Activated CD4-positive, alpha-beta T cell treated with anti-CD3 and anti-CD28 coated beads for 48 hours (primary cell): Measurements from ENCODE around the gene EFNA5.

Experiments used
- DNase-seq: peaks from one replicate; pipeline ENCODE4 v3.0.0-alpha.2; 2020

The EFNA5 gene

GRCh38 chr5:107670932-107671741 is at the start of gene EFNA5:
Gene EFNA5, minus strand, starts transcription at chr5:107670937.
- peak; percentile 44 for DNase-seq

GRCh38 chr5:107719034-107719606 is 48.4 kb upstream of the EFNA5 start:
- no peak for DNase-seq

DNA sequence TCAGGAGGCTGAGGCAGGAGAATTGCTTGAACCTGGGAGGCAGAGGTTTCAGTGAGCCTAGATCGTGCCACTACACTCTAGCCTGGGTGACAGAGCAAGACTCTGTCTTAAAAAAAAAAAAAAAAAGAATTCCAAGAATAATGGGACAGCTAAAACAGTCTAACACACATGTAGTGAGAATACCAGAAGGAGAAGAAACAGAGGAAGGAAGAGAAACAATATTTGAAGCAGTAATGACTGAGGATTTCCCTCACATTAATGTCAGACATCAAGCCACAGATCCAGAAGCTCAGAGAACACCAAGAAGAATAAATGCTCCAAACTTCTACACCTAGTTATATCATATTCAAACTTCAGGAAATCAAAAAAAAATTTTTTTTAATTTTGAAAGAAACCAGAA is 47.1 kb upstream of the EFNA5 start:
- no peak for DNase-seq

DNA sequence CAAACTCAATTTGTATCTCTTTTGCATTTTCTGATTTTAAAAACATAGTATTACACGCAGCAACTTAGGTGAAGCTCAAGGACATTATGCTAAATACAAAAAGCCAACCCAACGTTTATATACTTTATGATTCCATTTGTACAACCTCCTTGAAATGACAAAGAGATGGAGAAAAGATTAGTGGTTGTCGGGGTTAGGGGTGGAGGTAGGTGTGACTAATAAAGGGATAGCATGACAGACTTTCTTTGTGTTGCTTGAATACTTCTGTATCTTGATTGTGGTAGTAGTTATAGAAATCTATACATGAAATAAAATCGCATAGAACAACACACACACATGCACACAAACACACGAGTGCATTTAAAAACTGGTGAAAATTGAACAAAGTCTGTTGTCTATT is 42.5 kb upstream of the EFNA5 start:
- DNase-seq = no peak

DNA sequence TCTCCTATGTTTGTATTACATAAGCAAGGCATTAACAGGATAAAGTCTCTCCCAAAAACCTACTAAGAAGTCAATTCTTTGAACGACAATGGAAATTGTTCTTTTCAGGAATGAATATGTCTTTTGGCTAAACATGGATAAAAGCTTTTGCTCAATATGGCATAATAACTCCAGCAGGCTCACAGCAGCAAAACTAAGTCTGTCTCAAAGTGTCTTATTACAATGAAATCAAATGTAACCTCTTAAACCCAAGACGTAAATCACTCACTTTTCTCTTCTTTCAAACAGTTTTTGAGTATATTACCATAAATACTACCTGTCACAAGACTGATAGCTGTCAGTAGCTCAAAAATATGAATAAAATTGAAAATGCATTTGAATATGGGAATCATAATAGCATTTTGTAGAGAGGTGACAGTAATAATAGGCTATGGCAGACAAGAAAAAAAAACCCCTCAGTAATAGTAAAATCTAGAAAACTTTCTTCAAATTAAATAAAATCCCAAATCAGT is 41.7 kb upstream of the EFNA5 start:
- no peak for DNase-seq

DNA sequence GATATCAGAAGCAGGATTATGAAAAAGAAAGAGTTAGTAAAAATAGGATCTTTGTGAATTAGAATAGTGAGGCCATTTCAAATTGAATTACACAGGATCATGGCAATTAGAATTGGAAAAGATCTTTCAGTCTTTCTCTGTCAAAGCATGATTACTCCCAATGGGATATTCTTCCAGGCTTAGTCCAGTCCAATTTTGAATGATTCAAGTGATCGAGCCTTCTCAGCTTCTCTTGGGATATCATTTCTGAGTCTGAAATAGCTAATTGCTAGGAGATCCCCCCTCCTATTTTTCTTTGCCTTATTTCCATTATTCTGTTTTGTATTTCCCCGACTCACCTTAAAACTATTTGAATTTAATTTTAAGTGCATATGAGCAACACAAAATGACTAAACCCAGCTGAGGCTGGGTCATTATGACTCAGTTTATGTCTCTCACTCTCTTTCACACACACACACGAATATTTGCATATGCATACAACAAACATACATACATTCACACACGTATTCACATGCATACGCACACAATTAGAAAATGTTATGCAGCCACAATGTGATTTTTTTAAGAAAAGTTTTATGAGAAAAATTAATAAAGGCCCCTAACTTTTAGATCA is 34.8 kb upstream of the EFNA5 start:
- no peak for DNase-seq

DNA sequence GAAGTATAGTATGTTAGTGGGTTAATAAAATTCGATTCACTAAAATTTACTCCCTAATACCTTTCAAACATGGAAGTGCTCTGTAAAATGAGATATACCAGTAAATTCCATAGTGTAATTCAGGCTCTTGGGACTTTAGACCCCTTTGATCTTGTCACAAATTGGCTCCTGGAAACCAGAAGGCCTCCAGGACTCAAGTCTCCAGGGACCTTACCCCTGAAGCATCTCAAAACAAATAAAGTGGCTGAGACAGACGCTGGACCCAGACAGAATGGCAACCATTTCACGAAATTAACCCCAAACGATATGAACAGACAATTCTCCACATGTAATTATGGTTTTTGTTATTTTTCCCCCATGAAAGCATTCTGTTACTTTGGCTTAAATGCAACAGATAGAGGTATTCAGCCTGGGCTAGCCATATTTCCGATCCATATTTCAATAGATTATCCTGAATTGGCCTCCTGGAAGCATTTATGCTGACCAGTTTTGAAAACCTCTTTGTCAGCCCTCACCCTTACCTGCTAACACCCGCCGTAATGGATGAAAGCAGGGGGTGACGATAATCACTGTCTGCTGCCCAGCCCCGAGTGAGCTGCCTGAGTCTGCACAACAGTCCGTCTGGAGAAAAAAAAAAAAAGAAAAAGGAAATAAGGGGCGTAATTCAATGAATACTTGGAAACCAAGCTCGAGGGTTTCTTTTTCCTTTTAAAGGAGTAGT is 34.1 kb upstream of the EFNA5 start:
- no peak for DNase-seq

- DNase-seq = no peak
These were observed 29.7 kb upstream of the EFNA5 start for GRCh38 chr5:107700481-107700880.

- DNase-seq = no peak
These were observed 28.7 kb upstream of the EFNA5 start for GRCh38 chr5:107699425-107699824.

DNA sequence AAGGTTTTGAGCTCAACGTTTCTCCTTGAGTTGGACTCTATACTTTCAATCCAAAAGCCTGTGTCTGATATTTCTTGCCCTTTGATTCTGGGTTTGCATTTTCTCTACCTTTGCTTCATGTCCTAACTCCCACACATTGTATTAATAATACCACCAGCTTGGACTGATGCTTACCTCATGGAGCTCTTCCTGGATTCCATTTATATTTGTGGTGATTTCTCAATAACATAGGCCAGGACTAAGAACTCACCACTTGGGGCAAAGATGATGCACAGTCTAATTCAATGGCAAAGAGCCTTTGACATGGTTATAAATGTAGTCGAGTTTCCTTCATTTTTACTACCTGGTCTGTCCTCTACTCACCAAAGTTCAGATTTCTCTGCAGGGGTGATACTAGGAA is 27.5 kb upstream of the EFNA5 start:
- DNase-seq = no peak

GRCh38 chr5:107696498-107696897 is 25.8 kb upstream of the EFNA5 start:
- no peak for DNase-seq

GRCh38 chr5:107696080-107696479 is 25.3 kb upstream of the EFNA5 start:
- no peak for DNase-seq

- DNase-seq = no peak
These were observed 17.2 kb upstream of the EFNA5 start for GRCh38 chr5:107687937-107688336.

DNA sequence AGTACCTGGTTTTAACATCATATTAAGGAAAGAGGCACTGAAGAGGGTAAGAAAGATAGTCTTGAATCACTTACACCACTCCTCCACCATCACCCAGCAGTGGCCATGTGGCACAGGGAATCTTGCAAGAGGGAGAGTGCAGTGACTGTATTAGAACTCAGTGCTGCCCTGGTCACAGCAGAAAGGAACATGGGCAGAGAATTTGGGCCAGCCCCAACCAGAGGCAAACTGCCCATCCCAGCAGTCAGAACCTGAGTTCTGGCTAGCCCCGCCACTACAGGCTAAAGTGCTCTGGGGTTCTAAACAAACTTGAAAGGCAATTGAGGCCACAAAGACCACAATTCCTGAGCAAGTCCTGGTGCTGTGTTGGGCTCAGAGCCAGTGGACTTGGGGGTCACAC is 16.7 kb upstream of the EFNA5 start:
- no peak for DNase-seq

DNA sequence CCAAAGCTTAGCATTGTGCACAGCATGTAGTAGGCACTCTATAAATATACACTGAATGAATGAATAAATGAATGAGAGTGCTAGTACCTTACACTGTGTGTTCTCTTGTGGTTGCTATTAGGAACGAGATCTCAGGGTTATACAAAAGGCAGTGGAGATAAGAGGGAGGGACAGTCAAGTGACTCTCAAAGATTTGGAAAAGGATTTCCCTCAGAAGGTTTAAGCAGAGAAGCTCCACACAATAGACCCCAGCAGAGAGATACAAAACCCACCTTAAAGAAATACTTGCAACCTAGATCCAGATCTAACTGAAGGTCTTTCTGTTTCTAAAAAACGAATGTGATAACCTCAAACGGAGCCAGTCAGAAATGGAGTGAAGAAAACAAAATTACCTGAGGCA is 11.8 kb upstream of the EFNA5 start:
- DNase-seq = no peak

- DNase-seq = no peak
These were observed 10.1 kb upstream of the EFNA5 start for GRCh38 chr5:107680799-107681198.

GRCh38 chr5:107680099-107680498 is 9.4 kb upstream of the EFNA5 start:
- no peak for DNase-seq

DNA sequence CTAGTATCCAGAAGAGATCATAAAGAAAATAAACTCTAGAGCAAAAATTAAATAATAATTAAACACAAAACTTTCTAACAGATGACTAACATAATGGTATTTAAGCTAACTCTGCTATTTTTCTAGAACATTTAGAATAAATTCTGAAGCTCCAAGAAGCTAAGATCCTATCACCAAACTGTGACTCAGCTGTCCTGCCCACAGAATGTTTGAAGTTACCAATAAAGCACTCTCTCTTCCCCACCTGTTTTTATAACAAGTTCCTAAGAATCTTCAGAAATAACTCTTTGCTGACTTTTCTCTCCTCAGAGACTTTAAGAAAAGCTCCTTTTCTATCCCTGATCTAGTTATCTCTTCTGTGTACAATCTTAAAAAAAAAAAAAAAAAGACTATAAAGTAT is 6.0 kb upstream of the EFNA5 start:
- DNase-seq = no peak

- DNase-seq = no peak
These were observed 4.5 kb upstream of the EFNA5 start for GRCh38 chr5:107675201-107675600.

DNA sequence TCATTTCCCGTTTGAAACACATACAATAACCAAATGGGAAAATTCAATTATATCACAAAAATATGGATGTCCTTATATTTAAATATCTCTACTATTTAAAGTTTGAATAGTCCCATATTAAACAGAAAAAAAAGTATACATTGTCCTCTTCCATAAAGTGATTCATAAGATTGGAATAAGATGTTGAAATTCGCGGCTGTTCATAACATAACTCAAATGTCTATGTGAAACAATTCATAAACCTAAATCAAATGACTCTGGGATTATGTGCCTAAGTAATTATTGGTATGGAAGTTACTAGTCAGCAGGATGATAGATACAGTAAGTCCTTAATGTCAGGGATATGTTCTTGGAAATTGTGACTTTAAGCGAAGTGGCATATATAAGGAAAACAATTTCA is 3.9 kb upstream of the EFNA5 start:
- no peak for DNase-seq

- peak; percentile 88 for DNase-seq
These were observed 2.8 kb upstream of the EFNA5 start for GRCh38 chr5:107673368-107674136.

DNA sequence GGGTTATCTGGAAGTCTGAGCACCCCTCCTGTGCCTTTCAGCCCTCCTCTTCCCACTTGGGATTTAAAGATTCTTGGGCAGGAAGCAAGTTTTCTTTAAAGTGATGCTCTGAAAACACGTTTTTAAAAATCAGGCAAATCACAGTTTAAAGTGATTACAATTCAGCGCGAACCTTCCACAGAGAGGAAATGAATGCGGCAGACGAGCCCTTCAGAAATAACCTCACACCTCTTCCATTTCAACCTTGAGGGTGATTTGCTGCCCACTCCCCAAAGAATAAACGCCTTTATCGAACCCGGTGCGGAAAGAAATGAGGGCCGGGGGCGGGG is 2.3 kb upstream of the EFNA5 start:
- DNase-seq = peak; percentile 6
